MM.1S (cell line): ENCODE measurements around the gene GPR148.

Source experiments
- EZH2 ChIP-seq: fragments of 300-600 bp; sonication (generic); optimal IDR thresholded peaks from 2 replicates; pipeline ENCODE3; 2017; ENCODE audit warnings: low read depth, mild to moderate bottlenecking, antibody characterized with exemption, low read length, mixed read lengths
- EZH2phosphoT487 ChIP-seq: fragments of 300-600 bp; sonication (generic); IDR thresholded peaks from 2 replicates; pipeline ENCODE4 v1.6.1; 2018; ENCODE audit warnings: antibody characterized with exemption, low read length
- TF ChIP-seq, protein P1 (sequence below): fragments of 300-600 bp; sonication (generic); IDR thresholded peaks from 2 replicates; pipeline ENCODE4 v1.5.1; 2016; ENCODE audit warnings: antibody characterized with exemption, low read length, mixed read lengths

- TF ChIP-seq, protein P1, sequence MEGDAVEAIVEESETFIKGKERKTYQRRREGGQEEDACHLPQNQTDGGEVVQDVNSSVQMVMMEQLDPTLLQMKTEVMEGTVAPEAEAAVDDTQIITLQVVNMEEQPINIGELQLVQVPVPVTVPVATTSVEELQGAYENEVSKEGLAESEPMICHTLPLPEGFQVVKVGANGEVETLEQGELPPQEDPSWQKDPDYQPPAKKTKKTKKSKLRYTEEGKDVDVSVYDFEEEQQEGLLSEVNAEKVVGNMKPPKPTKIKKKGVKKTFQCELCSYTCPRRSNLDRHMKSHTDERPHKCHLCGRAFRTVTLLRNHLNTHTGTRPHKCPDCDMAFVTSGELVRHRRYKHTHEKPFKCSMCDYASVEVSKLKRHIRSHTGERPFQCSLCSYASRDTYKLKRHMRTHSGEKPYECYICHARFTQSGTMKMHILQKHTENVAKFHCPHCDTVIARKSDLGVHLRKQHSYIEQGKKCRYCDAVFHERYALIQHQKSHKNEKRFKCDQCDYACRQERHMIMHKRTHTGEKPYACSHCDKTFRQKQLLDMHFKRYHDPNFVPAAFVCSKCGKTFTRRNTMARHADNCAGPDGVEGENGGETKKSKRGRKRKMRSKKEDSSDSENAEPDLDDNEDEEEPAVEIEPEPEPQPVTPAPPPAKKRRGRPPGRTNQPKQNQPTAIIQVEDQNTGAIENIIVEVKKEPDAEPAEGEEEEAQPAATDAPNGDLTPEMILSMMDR: no peak
- TF ChIP-seq EZH2: no peak
- no peak for TF ChIP-seq EZH2phosphoT487
Measured at GRCh38 chr2:130764035-130764820, 35.4 kb downstream of the GPR148 start.
